Fibroblast of skin of back (primary cell): Measurements from ENCODE around the gene KLF18.
"Not testable (repeated sequence)": the region's sequence is repeated elsewhere in the genome, so short reads cannot be mapped to it uniquely, and the experiment has no call there.

Experiments
- DNase-seq: peaks from one replicate; pipeline ENCODE4 v3.0.0-alpha.2; 2013

KLF18 gene

DNA sequence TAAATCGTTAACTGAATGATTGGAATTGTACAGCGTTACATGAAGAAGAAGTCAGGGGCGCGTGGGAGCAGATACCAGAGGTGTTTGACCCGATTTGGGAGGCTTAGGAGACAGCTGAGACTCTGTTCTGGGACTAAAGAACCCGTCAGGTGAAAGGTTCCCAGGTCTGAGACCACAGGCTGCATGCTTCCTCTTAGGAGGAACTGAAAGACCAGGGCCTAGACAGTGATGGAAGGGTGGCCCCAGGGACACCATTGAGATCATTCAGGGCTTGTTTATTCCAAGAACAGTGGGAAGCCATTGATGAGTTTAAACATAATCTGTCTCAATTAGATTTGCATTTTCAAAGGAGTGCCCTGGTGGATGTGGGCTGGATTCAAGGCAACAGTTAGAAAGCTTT lies 21.9 kb downstream of the KLF18 start:
- DNase-seq: no peak

DNA sequence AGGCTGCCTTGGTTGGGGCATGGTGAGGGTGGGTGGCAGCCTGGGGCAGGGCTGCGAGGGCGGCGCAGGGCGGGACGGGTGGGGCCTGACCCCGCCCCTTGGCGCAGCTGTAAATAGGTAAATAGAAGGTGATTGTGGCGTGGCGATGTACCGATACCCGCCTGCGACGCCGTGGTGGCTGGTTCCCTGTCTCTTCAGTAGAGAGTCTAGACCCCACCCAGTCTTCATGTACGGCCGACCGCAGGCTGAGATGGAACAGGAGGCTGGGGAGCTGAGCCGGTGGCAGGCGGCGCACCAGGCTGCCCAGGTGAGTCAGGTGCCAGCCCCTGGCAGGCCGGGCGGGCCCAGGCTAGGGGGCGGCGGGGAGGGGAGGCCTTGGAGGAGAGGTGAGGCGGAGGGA lies 22.7 kb downstream of the KLF18 start, which contains the start of gene KLF17:
TSS of gene KLF17 (plus strand) at position 140 of the 400 bp plus-strand sequence. CDS start at position 227, 87 bp downstream.
- DNase-seq: no peak

- DNase-seq: not testable (repeated sequence)
Measured at GRCh38 chr1:44117272-44117671, 24.2 kb downstream of the KLF18 start.

DNA sequence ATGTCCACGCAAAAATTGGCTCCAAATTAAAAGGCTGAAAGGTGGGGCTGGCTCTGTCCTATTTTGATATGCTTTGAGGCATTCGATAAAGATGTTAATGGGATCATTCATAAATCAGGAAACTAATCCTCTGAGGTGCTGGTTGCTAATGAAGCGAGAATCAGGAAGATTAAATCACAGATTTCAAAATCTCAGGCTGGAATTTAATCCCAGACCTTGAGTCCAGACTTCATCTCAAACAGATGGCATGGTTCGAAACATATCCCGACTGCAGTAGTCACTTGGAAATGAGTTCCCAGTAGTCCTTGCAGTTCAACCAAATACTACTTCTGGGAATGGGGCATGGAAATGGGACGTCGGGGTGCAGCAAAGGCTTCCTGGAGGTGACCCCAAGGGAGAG lies 27.3 kb downstream of the KLF18 start:
- no peak for DNase-seq

DNA sequence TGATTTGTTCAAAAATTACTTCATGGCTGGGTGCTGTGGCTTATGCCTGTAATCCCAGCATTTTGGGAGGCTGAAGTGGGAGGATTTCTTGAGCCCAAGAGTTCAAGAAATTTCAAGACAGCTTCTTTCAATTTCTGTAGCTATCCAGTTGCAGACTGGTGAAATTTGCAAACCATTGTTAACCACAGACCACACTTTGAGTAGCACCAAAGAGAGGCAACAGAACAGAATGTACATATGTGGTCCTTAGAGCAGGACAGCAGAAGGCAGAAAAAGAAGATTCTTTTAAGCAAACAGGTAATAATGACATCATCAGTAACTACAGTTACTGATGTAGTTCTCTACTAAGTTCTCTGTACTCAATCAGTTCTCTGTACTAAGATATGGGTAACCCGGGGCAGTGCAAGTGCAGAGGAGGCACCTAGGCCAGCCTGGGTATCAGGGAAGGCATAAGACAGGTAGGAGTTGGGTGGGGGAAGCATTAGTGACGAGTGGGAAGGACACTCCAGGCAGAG lies 28.3 kb downstream of the KLF18 start:
- DNase-seq: no peak

DNA sequence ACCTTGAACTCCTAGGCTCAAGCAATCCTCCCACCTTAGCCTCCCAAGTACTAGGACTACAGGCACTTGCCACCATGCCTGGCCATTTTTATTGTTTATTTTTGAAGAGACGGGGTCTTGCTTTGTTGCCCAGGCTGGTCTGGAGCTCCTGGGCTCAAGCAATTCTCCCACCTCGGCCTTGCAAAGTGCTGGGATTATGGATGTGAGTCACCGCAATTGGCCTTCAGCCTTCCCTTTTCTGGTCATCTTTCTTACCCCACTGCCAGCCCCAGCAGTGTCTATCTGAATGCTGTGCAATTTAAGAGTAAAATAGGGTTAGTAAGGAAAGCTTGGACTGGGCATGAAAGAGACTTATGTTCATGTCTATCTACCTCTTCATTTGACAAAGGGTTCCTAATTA lies 28.9 kb downstream of the KLF18 start:
- DNase-seq: no peak

DNA sequence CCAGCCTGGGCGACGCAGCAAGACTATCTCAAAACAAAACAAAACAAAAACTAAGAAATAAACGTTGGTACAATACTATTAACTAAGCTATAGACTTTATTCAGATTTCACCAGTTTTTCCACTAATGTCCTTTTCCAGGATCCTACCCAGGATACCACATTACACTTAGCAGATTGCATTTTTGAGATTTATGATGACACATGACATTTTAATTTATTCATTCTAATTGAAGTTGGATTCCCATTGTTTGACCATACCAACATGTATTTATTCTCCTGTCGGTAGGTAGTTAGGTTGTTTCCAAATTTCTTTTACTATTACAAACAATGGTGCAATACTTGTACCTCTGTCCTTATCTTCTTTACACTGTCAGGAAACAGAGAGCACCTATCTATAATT lies 29.6 kb downstream of the KLF18 start:
- no peak for DNase-seq

DNA sequence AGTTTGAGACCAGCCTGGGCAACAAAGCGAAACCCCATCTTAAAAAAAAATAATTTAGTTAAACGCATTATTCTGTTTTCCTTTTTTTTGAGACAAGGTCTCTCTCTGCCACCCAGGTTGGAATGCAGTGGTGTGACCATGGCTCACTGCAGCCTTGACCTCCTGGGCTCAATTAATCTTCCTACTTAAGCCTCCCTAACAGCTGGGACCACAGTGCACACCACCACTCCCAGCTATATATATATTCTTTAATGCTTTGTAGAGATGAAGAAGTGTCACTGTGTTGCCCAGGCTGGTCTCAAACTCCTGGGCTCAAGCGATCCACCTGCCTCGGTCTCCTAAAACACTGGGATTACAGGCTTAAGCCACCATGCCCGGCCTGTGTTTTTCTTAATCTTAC lies 30.5 kb downstream of the KLF18 start:
- DNase-seq: no peak

DNA sequence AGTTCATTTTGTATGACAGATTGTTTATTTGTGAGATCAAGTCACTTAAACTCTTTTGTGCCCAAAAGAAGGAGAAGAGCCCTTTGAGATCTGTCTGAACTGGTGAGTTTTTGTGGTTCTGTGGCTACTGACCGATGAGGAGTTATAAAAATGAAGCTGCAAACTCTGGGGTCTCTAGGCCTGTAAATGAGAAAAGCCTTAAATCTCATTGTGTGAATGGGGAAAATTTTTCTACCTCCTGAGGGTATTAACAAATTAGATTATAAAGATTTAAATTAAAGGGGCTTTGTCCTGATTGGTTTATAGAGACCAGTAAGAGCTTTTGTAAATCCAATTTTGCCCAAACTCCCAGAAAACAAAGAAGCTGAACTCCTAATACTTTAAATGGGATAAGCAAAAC lies 32.5 kb downstream of the KLF18 start:
- no peak for DNase-seq

GRCh38 chr1:44108241-44108640 lies 33.2 kb downstream of the KLF18 start:
- DNase-seq: peak; percentile 11

GRCh38 chr1:44105810-44106209 lies 35.6 kb downstream of the KLF18 start:
- no peak for DNase-seq

- DNase-seq: no peak
Measured at GRCh38 chr1:44103270-44104131, 37.9 kb downstream of the KLF18 start.

GRCh38 chr1:44101328-44101727 lies 40.1 kb downstream of the KLF18 start:
- no peak for DNase-seq

DNA sequence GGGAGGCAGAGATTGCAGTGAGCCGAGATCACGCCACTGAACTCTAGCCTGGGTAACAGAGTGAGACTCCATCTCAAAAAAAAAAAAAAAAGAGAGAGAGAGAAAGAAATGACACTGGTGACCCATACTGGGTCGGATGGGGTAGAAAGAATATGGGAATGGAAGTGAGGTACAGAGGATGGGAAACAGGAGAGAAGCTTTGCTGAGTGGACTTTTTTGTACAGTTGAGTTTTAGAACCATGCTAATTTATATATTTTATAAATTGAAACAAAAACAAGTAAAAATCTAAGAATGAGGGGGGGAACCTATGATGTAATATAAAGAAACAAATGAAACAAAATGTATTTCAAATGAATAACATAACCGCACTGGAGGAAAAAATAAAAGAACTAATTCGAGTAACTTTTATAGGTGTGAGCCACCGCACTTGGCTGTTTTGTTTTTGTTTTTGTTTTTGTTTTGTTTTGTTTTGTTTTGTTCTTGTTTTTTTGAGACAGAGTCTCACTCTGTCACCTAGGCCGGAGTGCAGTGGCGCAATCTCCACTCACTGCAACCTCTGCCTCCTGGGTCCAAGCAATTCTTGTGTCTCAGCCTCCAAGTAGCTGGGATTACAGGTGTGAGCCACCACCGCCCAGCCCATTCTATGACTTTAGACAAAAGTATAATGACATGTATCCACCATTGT lies 41.1 kb downstream of the KLF18 start:
- no peak for DNase-seq

DNA sequence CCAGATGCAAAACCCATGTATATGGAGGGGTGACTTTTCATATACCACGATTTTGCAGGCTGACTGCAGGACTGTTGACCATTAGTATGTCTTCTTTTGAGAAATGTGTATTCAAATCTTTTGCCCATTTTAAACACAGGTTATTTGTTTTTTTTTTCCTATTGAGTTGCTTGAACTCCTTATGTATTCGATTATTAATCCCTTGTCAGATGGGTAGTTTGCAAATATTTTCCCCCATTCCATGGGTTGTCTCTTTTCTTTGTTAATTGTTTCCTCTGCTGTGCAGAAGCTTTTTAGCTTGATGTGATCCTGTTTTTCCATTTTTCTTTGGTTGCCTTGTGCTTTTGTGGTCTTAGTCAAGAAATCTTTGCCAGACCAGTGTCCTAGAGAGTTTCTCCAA lies 47.4 kb downstream of the KLF18 start:
- no peak for DNase-seq

GRCh38 chr1:44090429-44091252 lies 50.8 kb downstream of the KLF18 start:
- no peak for DNase-seq

GRCh38 chr1:44089371-44090048 lies 51.9 kb downstream of the KLF18 start:
- DNase-seq: no peak
